ENCODE results near the gene AURKAIP1. TPM values are rescaled to one million over a fixed set of nuclear protein-coding genes. Genes with fewer than 3 reads are reported as not detected.

The AURKAIP1 gene
- total and polyA plus RNA-seq, 9 of the 15 experiments (the other 6 are each of a cell fraction or from before 2014, with no cell fraction given) = 7.8 to 478 (median 92.0) TPM

- TF ChIP-seq AFF4 (CRISPR knock-in tag; IDR thresholded peaks at IDR 0.05) (no peak), RFX5 (IDR thresholded peaks at IDR 0.05; ENCODE audit: low read depth, low read length) (no peak), ETS2 (tag; IDR thresholded peaks at IDR 0.05; ENCODE audit: borderline replicate concordance, poor library complexity, severe bottlenecking) (no peak), ZNF184 (CRISPR knock-in tag; IDR thresholded peaks at IDR 0.05) (0 out of 2 replicates have a peak, but pooled peaks have one; percentile 16), PPARD (CRISPR knock-in tag; IDR thresholded peaks at IDR 0.05) (no peak), SRSF1 (IDR thresholded peaks at IDR 0.05; ENCODE audit: low read depth, low read length) (no peak), ZSCAN29 (IDR thresholded peaks at IDR 0.05) (no peak), HDGF (IDR thresholded peaks at IDR 0.05) (no peak), ZKSCAN1 (IDR thresholded peaks at IDR 0.05; ENCODE audit: low read depth, low read length) (no peak), WHSC1 (IDR thresholded peaks at IDR 0.05; ENCODE audit: low read length) (no peak), ZNF707 (CRISPR knock-in tag; conservative IDR thresholded peaks at IDR 0.05) (no peak), PYGO2 (tag; IDR thresholded peaks at IDR 0.05) (no peak), ZNF699 (CRISPR knock-in tag; IDR thresholded peaks at IDR 0.05; ENCODE audit: insufficient replicate concordance) (no peak), FOS (IDR thresholded peaks at IDR 0.05; ENCODE audit: extremely low read depth, insufficient read length) (no peak), POLR3A (IDR thresholded peaks at IDR 0.05; ENCODE audit: borderline replicate concordance, extremely low read depth, insufficient read depth, insufficient read length) (no peak), GABPA (tag; conservative IDR thresholded peaks at IDR 0.05; ENCODE audit: low read depth) (no peak), E2F3 (CRISPR knock-in tag; IDR thresholded peaks at IDR 0.05) (no peak), ZBTB33 (CRISPR knock-in tag; IDR thresholded peaks at IDR 0.05) (peak; percentile 21; the same call in 1 of the 2 replicates), NR2F6 (CRISPR knock-in tag; IDR thresholded peaks at IDR 0.05) (no peak), ZNF79 (CRISPR knock-in tag; IDR thresholded peaks at IDR 0.05; ENCODE audit: low read depth) (no peak), NCOA4 (IDR thresholded peaks at IDR 0.05; ENCODE audit: partially characterized antibody) (no peak), ZNF639 (CRISPR knock-in tag; conservative IDR thresholded peaks at IDR 0.05 in 1 of 2, IDR thresholded peaks at IDR 0.05 in 1 of 2) (peak in 1 of 2 experiments; percentile 94; a peak in 2 of 4 replicates), ARNT (IDR thresholded peaks at IDR 0.05) (no peak)
Measured at GRCh38 chr1:1334835-1335234, 40.2 kb downstream of the AURKAIP1 start (continued).

Measured in K562 (cell line).